GM19025 (cell line): ENCODE results near the gene ZNF678.

Experiments
- ATAC-seq: cut with Tn5 transposase; IDR thresholded peaks from one replicate; pipeline ENCODE4 v1.9.1; 2021; ENCODE audit warnings: mild to moderate bottlenecking, low read depth, moderate library complexity; ENCODE audit not compliant: unreplicated experiment

The ZNF678 gene

GRCh38 chr1:227563324-227564201, at the start of gene ZNF678:
Gene ZNF678 (plus strand): TSS chr1:227563556. CDS start chr1:227650992, 87,436 bp downstream.
- peak; percentile 93 for ATAC-seq

GRCh38 chr1:227518876-227519275, 44.5 kb upstream of the ZNF678 start:
- no peak for ATAC-seq

GRCh38 chr1:227521782-227522181, 41.6 kb upstream of the ZNF678 start:
- no peak for ATAC-seq

- no peak for ATAC-seq
Observed at GRCh38 chr1:227526524-227526923, 36.8 kb upstream of the ZNF678 start.

GRCh38 chr1:227532019-227532619, 31.2 kb upstream of the ZNF678 start:
- no peak for ATAC-seq

- ATAC-seq, result no peak
Observed at GRCh38 chr1:227540170-227541098, 22.9 kb upstream of the ZNF678 start.

GRCh38 chr1:227541129-227541528, 22.2 kb upstream of the ZNF678 start:
- ATAC-seq, result no peak

- ATAC-seq, result no peak
Observed at GRCh38 chr1:227541796-227542152, 21.6 kb upstream of the ZNF678 start.

GRCh38 chr1:227542153-227543120, 20.9 kb upstream of the ZNF678 start:
- peak; percentile 94 for ATAC-seq

- ATAC-seq, result no peak
Observed at GRCh38 chr1:227543283-227544066, 19.9 kb upstream of the ZNF678 start.

GRCh38 chr1:227544067-227545050, 19.0 kb upstream of the ZNF678 start:
- ATAC-seq, result no peak

GRCh38 chr1:227545361-227545760, 18.0 kb upstream of the ZNF678 start:
- no peak for ATAC-seq

- no peak for ATAC-seq
Observed at GRCh38 chr1:227546059-227546458, 17.3 kb upstream of the ZNF678 start.

- ATAC-seq, result no peak
Observed at GRCh38 chr1:227546598-227547309, 16.6 kb upstream of the ZNF678 start.

GRCh38 chr1:227547310-227548118, 15.8 kb upstream of the ZNF678 start:
- ATAC-seq, result no peak

GRCh38 chr1:227548119-227548397, 15.3 kb upstream of the ZNF678 start:
- ATAC-seq, result no peak

GRCh38 chr1:227548448-227548847, 14.9 kb upstream of the ZNF678 start:
- ATAC-seq, result no peak
